CD4-positive, CD25-positive, alpha-beta regulatory T cell (primary cell): ENCODE measurements around the gene CEMIP2. TPM values are rescaled to one million over a fixed set of nuclear protein-coding genes. Genes with fewer than 3 reads are reported as not detected.

Experiments used
- ATAC-seq, 2 donors: fragments of 150-1000 bp; cut with Tn5 transposase; one replicate each; pipeline ENCODE4 v1.10.0; 2021; ENCODE audit warnings: low read depth in 2 of 2, moderate number of reproducible peaks in 2 of 2, moderate library complexity in 1 of 2
- DNase-seq, 3 donors: peaks; one replicate each; pipeline versions ENCODE4 v3.0.0 to v3.0.0-alpha.2; 2012 to 2022; ENCODE audit warnings: mixed read lengths in 1 of 3
- H3K27ac ChIP-seq: one replicate; pipeline ENCODE4 v1.7.0; 2013; ENCODE audit warnings: mild to moderate bottlenecking, low read length; ENCODE audit not compliant: insufficient read depth, poor library complexity, severe bottlenecking
- H3K27me3 ChIP-seq: one replicate; pipeline ENCODE4 v1.7.0; 2013; ENCODE audit warnings: low read length; ENCODE audit not compliant: control insufficient read depth, insufficient read depth
- H3K36me3 ChIP-seq: one replicate; pipeline ENCODE4 v1.7.0; 2013; ENCODE audit warnings: mild to moderate bottlenecking, low read length, moderate library complexity; ENCODE audit not compliant: control insufficient read depth, insufficient read depth
- H3K4me1 ChIP-seq: 2 replicates; pipeline ENCODE4 v1.7.0; 2013; ENCODE audit warnings: mild to moderate bottlenecking, low read length; ENCODE audit not compliant: insufficient read depth, control insufficient read depth, poor library complexity, severe bottlenecking
- H3K4me3 ChIP-seq: one replicate; pipeline ENCODE4 v1.7.0; 2013; ENCODE audit warnings: low read depth, mild to moderate bottlenecking, low read length, moderate library complexity
- H3K9me3 ChIP-seq, 2 experiments: 1 replicate in 1 of 2; 2 replicates in 1 of 2; pipeline ENCODE4 v1.7.0; 2013; ENCODE audit warnings: low read length in 2 of 2, mild to moderate bottlenecking in 1 of 2, moderate library complexity in 1 of 2; ENCODE audit not compliant: control insufficient read depth in 2 of 2
- H3K27ac Mint-ChIP-seq, 3 donors: one replicate each; pipeline ENCODE4 v1.8.0; 2020 to 2022; ENCODE audit warnings: mild to moderate bottlenecking in 3 of 3, mixed read lengths in 3 of 3, moderate library complexity in 2 of 3
- H3K27me3 Mint-ChIP-seq: one replicate; pipeline ENCODE4 v1.8.0; 2022; ENCODE audit warnings: mild to moderate bottlenecking, mixed read lengths
- H3K36me3 Mint-ChIP-seq: one replicate; pipeline ENCODE4 v1.8.0; 2020; ENCODE audit warnings: mixed read lengths
- H3K4me1 Mint-ChIP-seq, 4 donors: one replicate each; pipeline ENCODE4 v1.8.0; 2020 to 2022; ENCODE audit warnings: mixed read lengths in 4 of 4, mild to moderate bottlenecking in 1 of 4
- H3K4me3 Mint-ChIP-seq, 4 donors: one replicate each; pipeline ENCODE4 v1.8.0; 2020 to 2022; ENCODE audit warnings: mild to moderate bottlenecking in 4 of 4, mixed read lengths in 4 of 4, moderate library complexity in 3 of 4
- H3K9me3 Mint-ChIP-seq, 7 donors: one replicate each; pipeline ENCODE4 v1.8.0; 2020 to 2022; ENCODE audit warnings: mixed read lengths in 7 of 7, mild to moderate bottlenecking in 3 of 7, moderate library complexity in 2 of 7
- polyA plus RNA-seq, 4 donors: library from polyadenylated mRNA; unstranded; fragments of 300-500 nt; fragmentation: Illumina TruSeq; gene quantifications; one replicate each; pipeline ENCODE4 v1.2.3, GENCODE V29; 2021
- total RNA-seq: library from RNA; stranded (reverse); gene quantifications from one replicate; pipeline ENCODE4 v1.2.3, GENCODE V29; 2022

The CEMIP2 gene
- total and polyA plus RNA-seq, 5 donors from 2014 or later = 25.8 to 407 (median 28.4) TPM

GRCh38 chr9:71791875-71792274 lies 23.6 kb upstream of the CEMIP2 start:
- H3K36me3 ChIP-seq = no peaks in the 10 kb centered on the region
- no peaks in the 10 kb centered on the region for H3K27me3 ChIP-seq
- Mint-ChIP-seq H3K9me3 (peaks cover 0 to 2% (median 0%) of the 10 kb centered on the region in 7 donors), H3K4me1 (peaks cover 31 to 63% (median 39%) of the 10 kb centered on the region in 4 donors), H3K27ac (peak overlapping the region; percentile 83 to 100 (median 93)), H3K27me3 (no peaks in the 10 kb centered on the region), H3K4me3 (peak overlapping the region in 3 of 4 donors; percentile 41 to 82 (median 44)), H3K36me3 (peaks cover 4% of the 10 kb centered on the region)
- ATAC-seq (no peak), DNase-seq (no peak)
- peaks cover 42% of the 10 kb centered on the region for H3K4me1 ChIP-seq
- H3K27ac ChIP-seq = no peak overlapping the region
- H3K9me3 ChIP-seq = no peaks in the 10 kb centered on the region
- H3K4me3 ChIP-seq = no peak overlapping the region

GRCh38 chr9:71790296-71790695 lies 22.0 kb upstream of the CEMIP2 start:
- H3K4me1 ChIP-seq = peaks cover 27% of the 10 kb centered on the region
- H3K4me3 ChIP-seq = no peak overlapping the region
- no peaks in the 10 kb centered on the region for H3K36me3 ChIP-seq
- Mint-ChIP-seq H3K36me3 (peaks cover 4% of the 10 kb centered on the region), H3K4me1 (peaks cover 27 to 48% (median 30%) of the 10 kb centered on the region in 4 donors), H3K9me3 (peaks cover 0 to 2% (median 0%) of the 10 kb centered on the region in 7 donors), H3K27ac (peak overlapping the region in 1 of 3 donors; percentile 63), H3K27me3 (no peaks in the 10 kb centered on the region), H3K4me3 (no peak overlapping the region)
- ATAC-seq (no peak), DNase-seq (no peak)
- H3K27ac ChIP-seq = no peak overlapping the region
- H3K9me3 ChIP-seq = no peaks in the 10 kb centered on the region
- no peaks in the 10 kb centered on the region for H3K27me3 ChIP-seq

DNA sequence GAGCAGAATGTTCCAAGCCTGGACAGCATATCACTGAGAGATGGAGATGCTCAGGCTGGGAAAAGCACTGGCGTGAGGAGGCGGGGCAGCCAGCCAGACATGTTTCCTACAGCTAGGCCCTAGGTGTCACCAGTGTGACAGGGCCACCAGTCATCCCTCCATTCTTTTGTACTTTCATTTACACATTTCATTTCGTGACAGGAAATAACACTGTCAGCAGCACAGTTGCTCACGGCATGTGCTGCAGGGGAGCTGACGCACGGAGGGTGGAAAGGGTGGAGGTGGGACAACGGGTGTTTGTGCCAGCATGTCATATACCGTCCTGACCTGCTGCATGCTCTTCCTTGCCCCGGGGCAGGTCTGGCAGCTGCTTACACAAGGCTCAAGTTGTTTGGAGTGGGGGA lies 14.8 kb upstream of the CEMIP2 start:
- peaks cover 41% of the 10 kb centered on the region for H3K4me1 ChIP-seq
- peak overlapping the region; percentile 90 for H3K27ac ChIP-seq
- peaks cover 24 to 49% (median 42%) of the 10 kb centered on the region in 4 donors for H3K4me1 Mint-ChIP-seq
- H3K27ac Mint-ChIP-seq = peak overlapping the region; percentile 98 to 99 (median 99)
- peak overlapping the region; percentile 60 to 87 (median 71) for H3K4me3 Mint-ChIP-seq
- no peaks in the 10 kb centered on the region for H3K27me3 ChIP-seq
- H3K27me3 Mint-ChIP-seq = no peaks in the 10 kb centered on the region
- H3K9me3 ChIP-seq = no peaks in the 10 kb centered on the region
- H3K36me3 ChIP-seq = no peaks in the 10 kb centered on the region
- peak; percentile 96 to 97 for ATAC-seq
- DNase-seq = peak; percentile 75 to 95 (median 89)
- H3K36me3 Mint-ChIP-seq = peaks cover 5% of the 10 kb centered on the region
- peak overlapping the region; percentile 73 for H3K4me3 ChIP-seq
- H3K9me3 Mint-ChIP-seq = peaks cover 0 to 2% (median 0%) of the 10 kb centered on the region in 7 donors

- Histone ChIP-seq H3K36me3 (no peaks in the 10 kb centered on the region), H3K4me1 (peaks cover 41% of the 10 kb centered on the region), H3K9me3 (no peaks in the 10 kb centered on the region), H3K27me3 (no peaks in the 10 kb centered on the region), H3K27ac (peak overlapping the region; percentile 90), H3K4me3 (peak overlapping the region; percentile 46)
- H3K27ac Mint-ChIP-seq = peak overlapping the region; percentile 98 to 99 (median 99)
- H3K27me3 Mint-ChIP-seq = no peaks in the 10 kb centered on the region
- H3K36me3 Mint-ChIP-seq = peaks cover 5% of the 10 kb centered on the region
- ATAC-seq (no peak), DNase-seq (peak in 1 of 3 donors; percentile 66)
- H3K4me3 Mint-ChIP-seq = peak overlapping the region; percentile 0 to 21 (median 13)
- H3K9me3 Mint-ChIP-seq = peaks cover 0 to 2% (median 0%) of the 10 kb centered on the region in 7 donors
- H3K4me1 Mint-ChIP-seq = peaks cover 24 to 50% (median 44%) of the 10 kb centered on the region in 4 donors
Observed at GRCh38 chr9:71781391-71781790, 13.1 kb upstream of the CEMIP2 start.

DNA sequence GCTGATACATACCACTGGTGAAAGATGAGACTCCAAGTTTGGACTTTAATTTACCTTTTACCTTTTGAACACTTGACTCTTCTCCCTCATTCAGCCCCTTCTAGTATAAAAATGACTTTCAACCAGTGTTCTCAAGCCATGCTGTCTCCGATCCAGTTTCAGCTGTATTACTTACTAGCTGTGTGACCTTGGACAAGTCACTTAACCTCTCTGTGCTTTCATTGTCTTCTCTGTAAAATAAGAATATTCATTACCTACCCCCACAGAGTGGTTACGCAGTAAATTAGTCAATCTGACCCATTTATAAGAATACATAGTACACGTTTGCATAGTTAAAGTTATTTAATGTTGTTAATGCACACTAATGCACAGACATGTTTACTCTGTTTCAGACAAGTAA lies 12.6 kb upstream of the CEMIP2 start:
- H3K27me3 ChIP-seq = no peaks in the 10 kb centered on the region
- Mint-ChIP-seq H3K27ac (peak overlapping the region; percentile 98 to 99 (median 99)), H3K4me1 (peaks cover 24 to 53% (median 44%) of the 10 kb centered on the region in 4 donors), H3K4me3 (peak overlapping the region; percentile 0 to 19 (median 16)), H3K27me3 (no peaks in the 10 kb centered on the region), H3K9me3 (peaks cover 0 to 2% (median 0%) of the 10 kb centered on the region in 7 donors), H3K36me3 (peaks cover 5% of the 10 kb centered on the region)
- no peak for DNase-seq
- peak overlapping the region; percentile 46 for H3K4me3 ChIP-seq
- no peaks in the 10 kb centered on the region for H3K9me3 ChIP-seq
- H3K27ac ChIP-seq = peak overlapping the region; percentile 90
- no peak for ATAC-seq
- H3K36me3 ChIP-seq = no peaks in the 10 kb centered on the region
- peaks cover 41% of the 10 kb centered on the region for H3K4me1 ChIP-seq

DNA sequence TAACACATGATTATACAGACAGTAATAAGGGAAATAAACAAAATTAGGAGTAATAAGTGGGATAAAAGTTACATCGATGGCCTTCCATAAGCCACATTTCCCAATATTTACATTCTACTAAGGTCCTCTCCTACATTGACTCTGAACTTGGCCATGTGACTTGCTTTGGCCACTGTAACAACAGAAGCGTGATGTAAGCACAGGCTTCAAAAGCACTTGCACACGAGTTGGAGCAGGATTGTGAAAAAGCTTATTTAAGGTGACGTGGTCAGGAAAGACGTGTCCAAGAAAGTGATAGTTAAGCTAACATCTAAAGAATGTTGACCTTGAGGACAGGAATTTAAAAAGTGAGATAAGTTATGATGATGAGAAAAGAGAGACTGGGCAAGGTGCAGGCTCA lies 9.8 kb upstream of the CEMIP2 start:
- Histone ChIP-seq H3K4me3 (no peak overlapping the region), H3K27me3 (no peaks in the 10 kb centered on the region), H3K9me3 (no peaks in the 10 kb centered on the region), H3K36me3 (no peaks in the 10 kb centered on the region), H3K4me1 (peaks cover 27% of the 10 kb centered on the region), H3K27ac (no peak overlapping the region)
- Mint-ChIP-seq H3K27ac (peak overlapping the region in 1 of 3 donors; percentile 4), H3K4me3 (peak overlapping the region in 1 of 4 donors; percentile 1), H3K9me3 (no peaks in the 10 kb centered on the region), H3K4me1 (peaks cover 13 to 50% (median 33%) of the 10 kb centered on the region in 4 donors), H3K36me3 (no peaks in the 10 kb centered on the region), H3K27me3 (no peaks in the 10 kb centered on the region)
- ATAC-seq = no peak
- no peak for DNase-seq

DNA sequence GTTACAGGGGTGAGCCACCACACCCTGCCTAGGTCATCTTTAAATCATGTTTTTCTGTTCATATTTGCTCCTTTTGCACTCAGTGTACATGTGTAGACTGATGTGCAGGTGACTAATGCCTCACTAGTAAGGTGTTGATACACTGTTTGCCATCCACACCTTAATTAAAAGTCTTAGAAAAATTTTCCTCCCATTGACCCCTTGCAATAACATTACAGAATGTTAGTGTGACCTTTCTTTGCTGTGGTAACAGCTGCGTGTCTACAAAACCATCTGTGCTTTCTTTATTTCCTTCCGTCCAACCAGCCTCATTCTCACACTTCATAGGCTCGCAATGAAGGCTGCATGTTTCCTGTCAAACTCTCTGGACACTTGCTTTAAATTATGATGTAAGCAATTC lies 6.6 kb upstream of the CEMIP2 start:
- Mint-ChIP-seq H3K9me3 (no peaks in the 10 kb centered on the region), H3K4me3 (peak overlapping the region in 1 of 4 donors; percentile 62), H3K36me3 (no peaks in the 10 kb centered on the region), H3K27me3 (peaks cover 2% of the 10 kb centered on the region), H3K4me1 (peaks cover 3 to 29% (median 9%) of the 10 kb centered on the region in 4 donors), H3K27ac (peak overlapping the region; percentile 38 to 72 (median 63))
- peak; percentile 31 to 52 for ATAC-seq
- Histone ChIP-seq H3K4me1 (peaks cover 2% of the 10 kb centered on the region), H3K4me3 (no peak overlapping the region), H3K27ac (no peak overlapping the region), H3K36me3 (no peaks in the 10 kb centered on the region), H3K9me3 (no peaks in the 10 kb centered on the region), H3K27me3 (no peaks in the 10 kb centered on the region)
- peak in 1 of 3 donors; percentile 59 for DNase-seq

- peak overlapping the region in 2 of 4 donors; percentile 28 to 29 for H3K4me3 Mint-ChIP-seq
- ATAC-seq = no peak
- H3K4me1 Mint-ChIP-seq = peaks cover 5 to 31% (median 8%) of the 10 kb centered on the region in 4 donors
- H3K9me3 Mint-ChIP-seq = no peaks in the 10 kb centered on the region
- Histone ChIP-seq H3K4me3 (no peak overlapping the region), H3K27ac (no peak overlapping the region), H3K9me3 (no peaks in the 10 kb centered on the region), H3K27me3 (no peaks in the 10 kb centered on the region), H3K36me3 (no peaks in the 10 kb centered on the region), H3K4me1 (peaks cover 8% of the 10 kb centered on the region)
- H3K27ac Mint-ChIP-seq = no peak overlapping the region
- no peaks in the 10 kb centered on the region for H3K36me3 Mint-ChIP-seq
- H3K27me3 Mint-ChIP-seq = peaks cover 10% of the 10 kb centered on the region
- DNase-seq = no peak
Observed at GRCh38 chr9:71772726-71773125, 4.4 kb upstream of the CEMIP2 start.
